GM12801 (cell line): Measurements from ENCODE around the gene PPP3CA.

Experiments used
- TF ChIP-seq, protein P1 (sequence below): IDR thresholded peaks from one replicate; pipeline ENCODE4 v1.5.1; 2011; ENCODE audit warnings: control low read depth; ENCODE audit not compliant: insufficient read length; ENCODE audit errors: extremely low read depth

The PPP3CA gene

GRCh38 chr4:101035487-101035886, 311.8 kb downstream of the PPP3CA start:
- TF ChIP-seq, protein P1, sequence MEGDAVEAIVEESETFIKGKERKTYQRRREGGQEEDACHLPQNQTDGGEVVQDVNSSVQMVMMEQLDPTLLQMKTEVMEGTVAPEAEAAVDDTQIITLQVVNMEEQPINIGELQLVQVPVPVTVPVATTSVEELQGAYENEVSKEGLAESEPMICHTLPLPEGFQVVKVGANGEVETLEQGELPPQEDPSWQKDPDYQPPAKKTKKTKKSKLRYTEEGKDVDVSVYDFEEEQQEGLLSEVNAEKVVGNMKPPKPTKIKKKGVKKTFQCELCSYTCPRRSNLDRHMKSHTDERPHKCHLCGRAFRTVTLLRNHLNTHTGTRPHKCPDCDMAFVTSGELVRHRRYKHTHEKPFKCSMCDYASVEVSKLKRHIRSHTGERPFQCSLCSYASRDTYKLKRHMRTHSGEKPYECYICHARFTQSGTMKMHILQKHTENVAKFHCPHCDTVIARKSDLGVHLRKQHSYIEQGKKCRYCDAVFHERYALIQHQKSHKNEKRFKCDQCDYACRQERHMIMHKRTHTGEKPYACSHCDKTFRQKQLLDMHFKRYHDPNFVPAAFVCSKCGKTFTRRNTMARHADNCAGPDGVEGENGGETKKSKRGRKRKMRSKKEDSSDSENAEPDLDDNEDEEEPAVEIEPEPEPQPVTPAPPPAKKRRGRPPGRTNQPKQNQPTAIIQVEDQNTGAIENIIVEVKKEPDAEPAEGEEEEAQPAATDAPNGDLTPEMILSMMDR, result no peak

DNA sequence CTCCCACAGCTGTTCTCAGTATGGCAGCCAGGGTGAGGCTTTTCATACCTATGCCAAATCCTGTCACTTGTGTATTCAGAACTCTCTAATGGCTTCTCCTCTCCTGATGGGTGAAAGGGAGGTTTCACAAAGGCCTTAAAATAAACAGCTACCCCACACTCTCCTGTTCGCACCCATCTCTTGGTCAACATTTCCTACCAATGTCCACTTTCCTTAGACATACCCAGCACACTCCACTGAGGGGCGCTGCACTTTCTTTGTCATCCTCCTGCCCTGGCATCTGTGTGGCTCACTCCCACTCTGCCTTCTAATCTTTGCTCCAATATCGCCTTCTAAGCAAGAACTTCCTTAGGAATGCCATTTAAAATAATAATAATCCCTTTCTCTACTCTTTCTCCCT, 313.3 kb downstream of the PPP3CA start:
- TF ChIP-seq, protein P1, result no peak

- TF ChIP-seq, protein P1, result no peak
These were observed 314.8 kb downstream of the PPP3CA start for GRCh38 chr4:101032541-101032940.

GRCh38 chr4:101031971-101032370, 315.4 kb downstream of the PPP3CA start:
- TF ChIP-seq, protein P1, result no peak

- TF ChIP-seq, protein P1, result no peak
These were observed 318.4 kb downstream of the PPP3CA start for GRCh38 chr4:101028886-101029285.

GRCh38 chr4:101027721-101028120, 319.6 kb downstream of the PPP3CA start:
- TF ChIP-seq, protein P1, result no peak

DNA sequence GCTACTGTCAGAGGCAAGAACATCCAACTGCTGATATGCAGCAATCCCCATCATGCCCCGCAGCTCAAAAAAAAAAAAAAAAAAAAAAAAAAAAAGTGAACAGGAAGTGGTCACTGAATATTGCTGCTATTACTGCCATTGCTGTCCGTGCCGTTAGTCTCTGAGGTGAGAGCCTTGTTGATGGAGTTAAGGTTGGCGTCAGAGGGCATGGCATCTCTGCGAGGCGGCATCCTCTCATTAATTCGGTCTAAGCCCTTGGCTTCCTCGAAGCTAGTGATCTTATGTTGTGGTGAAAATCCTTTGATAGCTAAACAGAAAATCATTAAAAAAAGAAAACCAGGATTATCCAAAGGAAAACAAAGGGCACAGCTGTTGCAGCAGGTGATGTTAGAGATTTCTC, 321.6 kb downstream of the PPP3CA start:
- TF ChIP-seq, protein P1, result no peak
